Brain microvascular endothelial cell (primary cell): Measurements from ENCODE around the gene RALGPS1.

Experiments
- DNase-seq: peaks from one replicate; pipeline ENCODE4 v3.0.0-alpha.2; 2020
- H3K27ac ChIP-seq: fragments of 250-450 bp; sonication (Bioruptor Pico); 2 replicates; pipeline ENCODE4 v1.5.1; 2020; ENCODE audit warnings: mild to moderate bottlenecking, moderate library complexity
- H3K27me3 ChIP-seq: fragments of 250-450 bp; sonication (Bioruptor Pico); replicated peaks from 2 replicates; pipeline ENCODE4 v1.5.1; 2020; ENCODE audit warnings: mild to moderate bottlenecking
- H3K36me3 ChIP-seq: fragments of 250-450 bp; sonication (Bioruptor Pico); replicated peaks from 2 replicates; pipeline ENCODE4 v1.5.1; 2020; ENCODE audit warnings: mild to moderate bottlenecking
- H3K4me3 ChIP-seq: 2 replicates; pipeline ENCODE4 v1.5.1; 2011; ENCODE audit warnings: low read depth, mild to moderate bottlenecking, control low read depth, low read length, moderate library complexity
- in situ Hi-C: cut with HindIII; loops from 2 replicates; pipeline ENCODE4 v1.10.0; 2017; ENCODE audit warnings: low sequenced_read_pairs, low pct_ligation_motif_present
- TF ChIP-seq, protein P1 (sequence below): IDR thresholded peaks from 2 replicates; pipeline ENCODE4 v1.5.1; 2011; ENCODE audit warnings: low read depth, mild to moderate bottlenecking, moderate library complexity, low read length, control low read depth, inconsistent platforms; ENCODE audit errors: missing control alignments

The RALGPS1 gene

GRCh38 chr9:127049581-127049980 is 135.0 kb downstream of the RALGPS1 start:
- peak overlapping the region; percentile 35 for H3K27ac ChIP-seq
- no peak overlapping the region for H3K4me3 ChIP-seq

GRCh38 chr9:127050152-127050551 is 135.6 kb downstream of the RALGPS1 start:
- Histone ChIP-seq H3K27ac (no peak overlapping the region), H3K27me3 (no peaks in the 10 kb centered on the region), H3K36me3 (no peaks in the 10 kb centered on the region), H3K4me3 (no peak overlapping the region)
- no peak for DNase-seq
- TF ChIP-seq, protein P1, sequence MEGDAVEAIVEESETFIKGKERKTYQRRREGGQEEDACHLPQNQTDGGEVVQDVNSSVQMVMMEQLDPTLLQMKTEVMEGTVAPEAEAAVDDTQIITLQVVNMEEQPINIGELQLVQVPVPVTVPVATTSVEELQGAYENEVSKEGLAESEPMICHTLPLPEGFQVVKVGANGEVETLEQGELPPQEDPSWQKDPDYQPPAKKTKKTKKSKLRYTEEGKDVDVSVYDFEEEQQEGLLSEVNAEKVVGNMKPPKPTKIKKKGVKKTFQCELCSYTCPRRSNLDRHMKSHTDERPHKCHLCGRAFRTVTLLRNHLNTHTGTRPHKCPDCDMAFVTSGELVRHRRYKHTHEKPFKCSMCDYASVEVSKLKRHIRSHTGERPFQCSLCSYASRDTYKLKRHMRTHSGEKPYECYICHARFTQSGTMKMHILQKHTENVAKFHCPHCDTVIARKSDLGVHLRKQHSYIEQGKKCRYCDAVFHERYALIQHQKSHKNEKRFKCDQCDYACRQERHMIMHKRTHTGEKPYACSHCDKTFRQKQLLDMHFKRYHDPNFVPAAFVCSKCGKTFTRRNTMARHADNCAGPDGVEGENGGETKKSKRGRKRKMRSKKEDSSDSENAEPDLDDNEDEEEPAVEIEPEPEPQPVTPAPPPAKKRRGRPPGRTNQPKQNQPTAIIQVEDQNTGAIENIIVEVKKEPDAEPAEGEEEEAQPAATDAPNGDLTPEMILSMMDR: no peak
- in situ Hi-C loops: no loop called here

More at GRCh38 chr9:127049581-127049980, 135.0 kb downstream of the RALGPS1 start:
- Histone ChIP-seq H3K27me3 (no peaks in the 10 kb centered on the region), H3K36me3 (no peaks in the 10 kb centered on the region)
- in situ Hi-C loops: no loop called here
- DNase-seq: peak; percentile 27
- TF ChIP-seq, protein P1: no peak

DNA sequence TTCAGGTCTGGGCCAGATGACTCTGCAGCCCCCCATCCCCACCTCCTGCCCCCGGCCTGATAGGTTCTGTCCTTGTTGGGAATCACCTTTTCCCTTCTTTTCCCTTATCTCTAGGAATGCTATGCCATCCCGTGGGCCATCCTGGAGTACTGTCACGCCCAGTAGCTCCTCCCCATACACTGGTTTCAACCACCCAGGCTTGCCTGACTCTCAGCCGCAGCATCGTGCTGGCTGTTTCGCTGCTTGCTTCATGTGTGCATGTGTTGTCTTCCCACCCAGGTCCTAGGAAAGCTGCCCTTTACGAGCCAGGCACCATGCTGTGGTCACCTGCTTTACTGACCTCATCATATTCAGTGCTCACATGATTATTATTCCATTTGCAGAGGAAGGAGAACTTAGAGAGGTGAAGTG is 136.0 kb downstream of the RALGPS1 start:
- no peak overlapping the region for H3K4me3 ChIP-seq
- in situ Hi-C loops: no loop called here
- H3K27ac ChIP-seq: no peak overlapping the region
- H3K36me3 ChIP-seq: no peaks in the 10 kb centered on the region
- TF ChIP-seq, protein P1: no peak
- H3K27me3 ChIP-seq: no peaks in the 10 kb centered on the region
- no peak for DNase-seq

DNA sequence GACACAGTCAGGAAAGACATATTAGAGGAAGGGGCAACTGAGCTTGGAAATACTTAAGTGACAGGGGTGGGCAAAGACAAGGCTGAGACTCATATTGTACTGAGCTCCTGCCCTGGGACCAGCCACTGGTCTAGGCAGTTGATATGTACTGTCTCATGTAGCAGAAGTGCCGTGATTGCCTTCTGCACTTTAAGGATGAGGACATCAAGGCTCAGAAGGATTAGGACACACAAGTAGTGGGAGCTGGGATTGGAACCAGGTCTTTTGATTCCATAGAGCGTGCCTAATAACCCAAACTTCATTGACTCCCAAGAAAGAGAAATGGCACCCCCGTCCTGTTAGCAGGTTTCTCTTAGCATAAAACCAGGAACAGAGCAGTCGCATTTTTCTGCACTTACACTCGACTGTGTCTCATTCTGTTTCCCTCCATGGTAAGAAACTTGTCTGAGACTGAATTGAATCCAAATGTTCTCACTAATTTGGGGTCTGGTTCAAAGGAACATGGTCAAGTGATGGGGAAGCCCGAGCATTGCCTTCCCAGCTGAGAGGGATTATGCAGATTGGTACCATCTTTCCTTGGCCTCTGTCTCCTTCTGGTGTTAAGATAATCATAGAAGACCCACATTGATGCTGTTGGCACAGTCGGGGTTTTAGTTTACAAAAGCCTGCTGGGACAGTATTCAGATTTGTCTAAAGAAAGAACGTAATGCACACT is 137.5 kb downstream of the RALGPS1 start:
- no peaks in the 10 kb centered on the region for H3K36me3 ChIP-seq
- no peak for DNase-seq
- H3K4me3 ChIP-seq: no peak overlapping the region
- H3K27me3 ChIP-seq: no peaks in the 10 kb centered on the region
- TF ChIP-seq, protein P1: no peak
- H3K27ac ChIP-seq: no peak overlapping the region
- in situ Hi-C loops: no loop called here

DNA sequence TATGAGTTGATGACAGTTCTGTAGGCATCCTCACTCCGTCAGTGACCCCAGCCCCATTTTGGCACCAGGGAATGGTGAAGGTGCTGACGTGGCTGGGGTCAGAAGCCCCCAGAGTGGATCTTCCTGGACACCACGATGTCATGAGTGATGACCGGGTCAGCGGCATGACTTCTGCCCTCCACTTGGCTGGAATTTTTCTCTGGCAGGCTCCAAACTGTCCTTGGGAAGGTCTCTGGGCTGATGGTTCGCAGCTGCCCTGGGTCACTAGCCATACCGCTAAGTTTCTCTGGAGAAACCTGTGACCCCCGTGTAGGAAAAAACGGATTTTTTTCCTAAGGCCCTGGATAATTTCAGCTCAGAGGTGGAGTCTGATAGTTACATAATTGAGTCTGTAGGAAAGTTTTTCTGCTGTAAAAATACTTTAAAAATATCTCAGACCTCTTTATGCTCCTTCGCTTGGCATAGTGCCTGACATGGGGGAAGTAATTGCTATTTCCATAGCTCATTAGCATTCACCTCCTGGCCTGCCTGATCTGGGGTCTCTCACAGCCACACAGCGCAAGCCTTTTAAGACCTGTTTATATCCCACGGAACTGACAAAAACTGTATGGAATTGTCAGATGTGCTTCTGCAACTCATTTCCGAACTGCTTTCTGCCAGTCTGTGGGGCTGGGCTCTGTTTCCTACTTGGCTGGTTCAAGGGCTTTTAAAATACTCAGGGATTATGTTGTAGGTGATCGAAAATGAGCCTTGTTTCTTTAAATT is 138.7 kb downstream of the RALGPS1 start:
- TF ChIP-seq, protein P1: no peak
- no peak for DNase-seq
- in situ Hi-C loops: no loop called here
- Histone ChIP-seq H3K27me3 (no peaks in the 10 kb centered on the region), H3K4me3 (no peak overlapping the region), H3K27ac (no peak overlapping the region), H3K36me3 (no peaks in the 10 kb centered on the region)
